Mucosa of descending colon (tissue), 3 donors: ENCODE data around the gene AFP. TPM values are rescaled to one million over a fixed set of nuclear protein-coding genes. Genes with fewer than 3 reads are reported as not detected.

Source experiments
- ATAC-seq: fragments of 200-7000 bp; cut with Tn5 transposase; one replicate; pipeline ENCODE4 v1.9.1; 2020; ENCODE audit warnings: mild to moderate bottlenecking, moderate library complexity
- DNase-seq, 3 donors: peaks; one replicate each; pipeline ENCODE4 v3.0.0-alpha.2; 2020
- H3K36me3 ChIP-seq: fragments of 200-600 bp; one replicate; pipeline ENCODE4 v1.8.0; 2021; ENCODE audit warnings: low read depth, mild to moderate bottlenecking
- H3K4me1 ChIP-seq: fragments of 200-600 bp; one replicate; pipeline ENCODE4 v1.8.0; 2021; ENCODE audit warnings: low read depth, mild to moderate bottlenecking
- H3K4me3 ChIP-seq: fragments of 200-600 bp; one replicate; pipeline ENCODE4 v1.8.0; 2021; ENCODE audit warnings: mild to moderate bottlenecking
- H3K9me3 ChIP-seq: fragments of 200-600 bp; one replicate; pipeline ENCODE4 v1.8.0; 2021; ENCODE audit warnings: mild to moderate bottlenecking
- CTCF ChIP-seq: fragments of 200-600 bp; IDR thresholded peaks from one replicate; pipeline ENCODE4 v1.8.0; 2022; ENCODE audit warnings: antibody characterized with exemption, mild to moderate bottlenecking
- intact Hi-C, 2 donors: fragments of 100-400 bp; cut with DNase I in 1 of 2; cut with micrococcal nuclease in 1 of 2; formaldehyde crosslinking; loops; one replicate each; pipeline versions ENCODE4 v1.11.0 to v1.11.1; 2022; cut with DNase I, micrococcal nuclease
- total RNA-seq, 3 donors: library from RNA; stranded (reverse); fragmentation: NEBNext Ultra II Directional in 2 of 3; extraction: Animal tissue kit (Norgen Biotek cat#: 25700) in 2 of 3; gene quantifications; one replicate each; pipeline versions ENCODE4 v1.2.1 to v1.2.4, GENCODE V29; 2021 to 2023
- donor health status: DM: no; HTN: no; CAD: no; lungs with moderate emphysema.
- donor health status: DM: no; HTN: no; CAD: no.
- donor health status: DM: no; HTN: yes; CAD: no.

AFP gene
- total RNA-seq, 3 donors from 2014 or later: not detected

GRCh38 chr4:73415807-73416238 lies 20.2 kb upstream of the AFP start:
- no peak for TF ChIP-seq CTCF
- Histone ChIP-seq H3K4me1 (no peaks in the 10 kb centered on the region), H3K9me3 (no peaks in the 10 kb centered on the region), H3K36me3 (no peaks in the 10 kb centered on the region), H3K4me3 (no peak overlapping the region)
- DNase-seq (no peak), ATAC-seq (no peak)
- intact Hi-C loops: no loop called here

- H3K36me3 ChIP-seq: no peaks in the 10 kb centered on the region
- no peaks in the 10 kb centered on the region for H3K9me3 ChIP-seq
- DNase-seq (no peak), ATAC-seq (no peak)
- intact Hi-C loops: no loop called here
- TF ChIP-seq CTCF: no peak
- H3K4me1 ChIP-seq: no peaks in the 10 kb centered on the region
- no peak overlapping the region for H3K4me3 ChIP-seq
Measured at GRCh38 chr4:73416423-73417087, 19.5 kb upstream of the AFP start.

- DNase-seq (no peak), ATAC-seq (no peak)
- H3K9me3 ChIP-seq: no peaks in the 10 kb centered on the region
- intact Hi-C loops: no loop called here
- no peak overlapping the region for H3K4me3 ChIP-seq
- no peaks in the 10 kb centered on the region for H3K36me3 ChIP-seq
- no peak for TF ChIP-seq CTCF
- H3K4me1 ChIP-seq: no peaks in the 10 kb centered on the region
Measured at GRCh38 chr4:73417342-73417741, 18.7 kb upstream of the AFP start.

- no peak for ATAC-seq
- Histone ChIP-seq H3K4me1 (no peaks in the 10 kb centered on the region), H3K36me3 (no peaks in the 10 kb centered on the region), H3K4me3 (no peak overlapping the region), H3K9me3 (no peaks in the 10 kb centered on the region)
- intact Hi-C loops: no loop called here
- no peak for TF ChIP-seq CTCF
- no peak for DNase-seq
Measured at GRCh38 chr4:73417973-73418372, 18.0 kb upstream of the AFP start.

GRCh38 chr4:73418677-73419076 lies 17.3 kb upstream of the AFP start:
- ATAC-seq: no peak
- TF ChIP-seq CTCF: no peak

More at GRCh38 chr4:73418677-73419076, 17.3 kb upstream of the AFP start:
- DNase-seq: no peak
- intact Hi-C loops: no loop called here
- Histone ChIP-seq H3K36me3 (no peaks in the 10 kb centered on the region), H3K4me1 (no peaks in the 10 kb centered on the region), H3K9me3 (no peaks in the 10 kb centered on the region), H3K4me3 (no peak overlapping the region)
